HG02571 (cell line): ENCODE results near the gene MSI2.

ENCODE experiments used
- ATAC-seq: cut with Tn5 transposase; IDR thresholded peaks from one replicate; pipeline ENCODE4 v1.9.1; 2021; ENCODE audit warnings: mild to moderate bottlenecking, moderate library complexity; ENCODE audit not compliant: unreplicated experiment

The MSI2 gene

GRCh38 chr17:57245786-57246185, 10.5 kb upstream of the MSI2 start:
- ATAC-seq: no peak

GRCh38 chr17:57246257-57246656, 10.1 kb upstream of the MSI2 start:
- no peak for ATAC-seq

GRCh38 chr17:57247261-57247660, 9.1 kb upstream of the MSI2 start:
- ATAC-seq: no peak

- no peak for ATAC-seq
Observed at GRCh38 chr17:57247913-57248312, 8.4 kb upstream of the MSI2 start.

GRCh38 chr17:57249520-57249919, 6.8 kb upstream of the MSI2 start:
- ATAC-seq: no peak

- ATAC-seq: no peak
Observed at GRCh38 chr17:57251211-57251787, 5.0 kb upstream of the MSI2 start.

GRCh38 chr17:57253362-57254065, 2.8 kb upstream of the MSI2 start:
- no peak for ATAC-seq

- no peak for ATAC-seq
Observed at GRCh38 chr17:57255182-57255775, 1.0 kb upstream of the MSI2 start.

- ATAC-seq: peak; percentile 30
Observed at GRCh38 chr17:57256708-57257112, 387 bp downstream of the MSI2 start.

- ATAC-seq: no peak
Observed at GRCh38 chr17:57257195-57257894, 1.0 kb downstream of the MSI2 start.

GRCh38 chr17:57257895-57258851, 1.9 kb downstream of the MSI2 start:
- ATAC-seq: no peak

- no peak for ATAC-seq
Observed at GRCh38 chr17:57259306-57259705, 3.0 kb downstream of the MSI2 start.

- no peak for ATAC-seq
Observed at GRCh38 chr17:57259817-57260216, 3.5 kb downstream of the MSI2 start.

GRCh38 chr17:57260325-57261083, 4.2 kb downstream of the MSI2 start:
- no peak for ATAC-seq

- ATAC-seq: no peak
Observed at GRCh38 chr17:57261084-57261461, 4.8 kb downstream of the MSI2 start.

GRCh38 chr17:57262557-57262956, 6.2 kb downstream of the MSI2 start:
- ATAC-seq: no peak

GRCh38 chr17:57264250-57264649, 7.9 kb downstream of the MSI2 start:
- no peak for ATAC-seq

GRCh38 chr17:57264776-57265175, 8.5 kb downstream of the MSI2 start:
- ATAC-seq: no peak

GRCh38 chr17:57266902-57267311, 10.6 kb downstream of the MSI2 start:
- ATAC-seq: no peak

GRCh38 chr17:57268181-57268580, 11.9 kb downstream of the MSI2 start:
- ATAC-seq: no peak
